Endothelial cell of umbilical vein (primary cell): ENCODE results near the gene MYRIP.

Experiments
- CTCF ChIP-seq, 2 donors: IDR thresholded peaks; 1 replicate in 1 of 2; 2 replicates in 1 of 2; pipeline ENCODE4 v1.5.1; 2011; ENCODE audit warnings: low read length in 2 of 2, mild to moderate bottlenecking in 2 of 2, moderate library complexity in 2 of 2, control low read depth in 1 of 2, inconsistent platforms in 1 of 2, low read depth in 1 of 2; ENCODE audit not compliant: insufficient read depth in 1 of 2; ENCODE audit errors: extremely low read depth in 1 of 2
- EZH2 ChIP-seq: IDR thresholded peaks from 2 replicates; pipeline ENCODE4 v1.6.1; 2012; ENCODE audit warnings: borderline replicate concordance, low read depth, mild to moderate bottlenecking, moderate library complexity, low read length, inconsistent platforms; ENCODE audit not compliant: severe bottlenecking
- MAX ChIP-seq: IDR thresholded peaks from 2 replicates; pipeline ENCODE4 v1.6.1; 2011; ENCODE audit not compliant: insufficient read depth, insufficient read length
- POLR2A ChIP-seq: IDR thresholded peaks from 2 replicates; pipeline ENCODE4 v1.6.1; 2012; ENCODE audit warnings: low read depth, mild to moderate bottlenecking, control low read depth, low read length
- POLR2AphosphoS5 ChIP-seq: IDR thresholded peaks from 2 replicates; pipeline ENCODE4 v1.6.1; 2012; ENCODE audit warnings: low read depth, mild to moderate bottlenecking, control low read depth, low read length, moderate library complexity; ENCODE audit not compliant: insufficient read depth

- no peak for TF ChIP-seq MAX
- TF ChIP-seq CTCF (IDR thresholded peaks at IDR 0.05; ENCODE audit: extremely low read depth in 1 of 2, insufficient read depth in 1 of 2, low read depth in 1 of 2, low read length in 2 of 2), result no peak
- no peak for TF ChIP-seq POLR2AphosphoS5
- no peak for TF ChIP-seq POLR2A
- no peak for TF ChIP-seq EZH2
Measured at GRCh38 chr3:39965997-39966396, 156.6 kb downstream of the MYRIP start.
